OCI-LY1 (cell line): Measurements from ENCODE around the gene GINS3.

ENCODE experiments used
- H2AFZ ChIP-seq: fragments of 200-600 bp; sonication (generic), shearing (Covaris generic); 2 replicates; pipeline ENCODE4 v1.6.0; 2014; ENCODE audit warnings: antibody characterized with exemption, mild to moderate bottlenecking, low read length
- H3F3A ChIP-seq: fragments of 200-600 bp; sonication (generic), shearing (Covaris generic); 2 replicates; pipeline ENCODE4 v1.6.0; 2014; ENCODE audit warnings: mild to moderate bottlenecking, antibody characterized with exemption, low read length, moderate library complexity; ENCODE audit not compliant: insufficient read depth
- H3K27ac ChIP-seq: fragments of 200-600 bp; sonication (generic); 2 replicates; pipeline ENCODE4 v1.5.1; 2014; ENCODE audit warnings: low read length, mixed run types, mild to moderate bottlenecking, low read depth; ENCODE audit not compliant: poor library complexity, severe bottlenecking
- H3K27me3 ChIP-seq: fragments of 200-600 bp; sonication (generic); 2 replicates; pipeline ENCODE4 v1.6.0; 2014; ENCODE audit warnings: antibody characterized with exemption, mild to moderate bottlenecking, low read length, moderate library complexity; ENCODE audit not compliant: insufficient read depth
- H3K36me3 ChIP-seq: fragments of 200-600 bp; sonication (generic); 2 replicates; pipeline ENCODE4 v1.6.1; 2014; ENCODE audit warnings: mild to moderate bottlenecking, antibody characterized with exemption, low read length, moderate library complexity, mixed read lengths; ENCODE audit not compliant: insufficient read depth
- H3K4me1 ChIP-seq: fragments of 200-600 bp; sonication (generic); 2 replicates; pipeline ENCODE4 v1.5.1; 2014; ENCODE audit warnings: mild to moderate bottlenecking, low read length, moderate library complexity; ENCODE audit not compliant: insufficient read depth, severe bottlenecking
- H3K4me2 ChIP-seq: fragments of 200-600 bp; sonication (generic), shearing (Covaris generic); 2 replicates; pipeline ENCODE4 v1.6.1; 2014; ENCODE audit warnings: low read length
- H3K4me3 ChIP-seq: fragments of 200-600 bp; sonication (generic); 2 replicates; pipeline ENCODE4 v1.5.1; 2014; ENCODE audit warnings: low read length, low read depth, mild to moderate bottlenecking, mixed read lengths; ENCODE audit not compliant: poor library complexity, severe bottlenecking
- H3K79me2 ChIP-seq: fragments of 200-600 bp; shearing (Covaris generic); 2 replicates; pipeline ENCODE4 v1.6.1; 2016; ENCODE audit warnings: mixed run types, low read length, mixed read lengths; ENCODE audit not compliant: insufficient read depth
- H3K9ac ChIP-seq: fragments of 200-600 bp; sonication (generic), shearing (Covaris generic); 2 replicates; pipeline ENCODE4 v1.6.1; 2014; ENCODE audit warnings: mild to moderate bottlenecking, low read length, mixed read lengths
- H3K9me2 ChIP-seq: fragments of 200-600 bp; sonication (generic), shearing (Covaris generic); 2 replicates; pipeline ENCODE4 v1.6.1; 2014; ENCODE audit warnings: low read depth, mild to moderate bottlenecking, low read length, mixed read lengths
- H3K9me3 ChIP-seq: fragments of 200-600 bp; shearing (Covaris generic); 2 replicates; pipeline ENCODE4 v1.6.1; 2014; ENCODE audit warnings: low read length, mixed read lengths
- H4K20me1 ChIP-seq: fragments of 200-600 bp; sonication (generic), shearing (Covaris generic); 2 replicates; pipeline ENCODE4 v1.6.0; 2016; ENCODE audit warnings: mild to moderate bottlenecking, low read length; ENCODE audit not compliant: insufficient read depth
- CTCF ChIP-seq: fragments of 200-600 bp; sonication (generic), shearing (Covaris generic); IDR thresholded peaks from 2 replicates; pipeline ENCODE4 v1.5.1; 2017; ENCODE audit warnings: mild to moderate bottlenecking, antibody characterized with exemption, low read length, moderate library complexity, mixed read lengths
- EZH2 ChIP-seq: fragments of 200-600 bp; sonication (generic), shearing (Covaris generic); IDR thresholded peaks from 2 replicates; pipeline ENCODE4 v1.8.0; 2017; ENCODE audit warnings: borderline replicate concordance, mixed run types, mild to moderate bottlenecking, antibody characterized with exemption, low read length, moderate library complexity, mixed read lengths

Gene GINS3

GRCh38 chr16:58449768-58450167, 57.5 kb downstream of the GINS3 start:
- H3K27me3 ChIP-seq, result 0 out of 2 replicates have a peak, but pooled peaks cover 4% of the 10 kb centered on the region
- no peak for TF ChIP-seq CTCF
- TF ChIP-seq EZH2, result no peak
- H3K4me1 ChIP-seq, result no peaks in the 10 kb centered on the region
- no peak overlapping the region for H3K4me3 ChIP-seq
- no peaks in the 10 kb centered on the region for H4K20me1 ChIP-seq
- no peak overlapping the region for H2AFZ ChIP-seq
- no peaks in the 10 kb centered on the region for H3K36me3 ChIP-seq
- H3K9me3 ChIP-seq, result no peaks in the 10 kb centered on the region
- H3K4me2 ChIP-seq, result no peak overlapping the region
- no peaks in the 10 kb centered on the region for H3K79me2 ChIP-seq
- H3K27ac ChIP-seq, result no peak overlapping the region
- no peaks in the 10 kb centered on the region for H3K9me2 ChIP-seq
- no peak overlapping the region for H3K9ac ChIP-seq
- H3F3A ChIP-seq, result no peaks in the 10 kb centered on the region

GRCh38 chr16:58450590-58450989, 58.3 kb downstream of the GINS3 start:
- Histone ChIP-seq H4K20me1 (no peaks in the 10 kb centered on the region), H3K4me2 (no peak overlapping the region), H3K27ac (no peak overlapping the region), H3F3A (no peaks in the 10 kb centered on the region), H2AFZ (no peak overlapping the region), H3K27me3 (0 out of 2 replicates have a peak, but pooled peaks cover 4% of the 10 kb centered on the region), H3K4me1 (no peaks in the 10 kb centered on the region), H3K36me3 (no peaks in the 10 kb centered on the region), H3K9ac (no peak overlapping the region), H3K79me2 (no peaks in the 10 kb centered on the region), H3K4me3 (no peak overlapping the region), H3K9me3 (no peaks in the 10 kb centered on the region), H3K9me2 (no peaks in the 10 kb centered on the region)
- no peak for TF ChIP-seq CTCF

GRCh38 chr16:58451265-58451689, 59.0 kb downstream of the GINS3 start:
- H3K4me3 ChIP-seq, result no peak overlapping the region
- H3K27me3 ChIP-seq, result 0 out of 2 replicates have a peak, but pooled peaks cover 4% of the 10 kb centered on the region
- no peaks in the 10 kb centered on the region for H3F3A ChIP-seq

More at GRCh38 chr16:58451265-58451689, 59.0 kb downstream of the GINS3 start:
- TF ChIP-seq CTCF (no peak), EZH2 (no peak)
- H3K27ac ChIP-seq, result no peak overlapping the region
- H2AFZ ChIP-seq, result no peak overlapping the region
- no peaks in the 10 kb centered on the region for H4K20me1 ChIP-seq
- no peaks in the 10 kb centered on the region for H3K9me3 ChIP-seq
- no peaks in the 10 kb centered on the region for H3K4me1 ChIP-seq
- H3K79me2 ChIP-seq, result no peaks in the 10 kb centered on the region
- H3K4me2 ChIP-seq, result no peak overlapping the region
- no peaks in the 10 kb centered on the region for H3K36me3 ChIP-seq
- no peak overlapping the region for H3K9ac ChIP-seq
- H3K9me2 ChIP-seq, result no peaks in the 10 kb centered on the region
